Measurements from ENCODE around the gene CDK5RAP2.

CDK5RAP2 gene

GRCh38 chr9:120587328-120587727 is 7.4 kb upstream of the CDK5RAP2 start:
- no peak for DNase-seq (ENCODE audit: low read depth)
- TF ChIP-seq, protein P1, sequence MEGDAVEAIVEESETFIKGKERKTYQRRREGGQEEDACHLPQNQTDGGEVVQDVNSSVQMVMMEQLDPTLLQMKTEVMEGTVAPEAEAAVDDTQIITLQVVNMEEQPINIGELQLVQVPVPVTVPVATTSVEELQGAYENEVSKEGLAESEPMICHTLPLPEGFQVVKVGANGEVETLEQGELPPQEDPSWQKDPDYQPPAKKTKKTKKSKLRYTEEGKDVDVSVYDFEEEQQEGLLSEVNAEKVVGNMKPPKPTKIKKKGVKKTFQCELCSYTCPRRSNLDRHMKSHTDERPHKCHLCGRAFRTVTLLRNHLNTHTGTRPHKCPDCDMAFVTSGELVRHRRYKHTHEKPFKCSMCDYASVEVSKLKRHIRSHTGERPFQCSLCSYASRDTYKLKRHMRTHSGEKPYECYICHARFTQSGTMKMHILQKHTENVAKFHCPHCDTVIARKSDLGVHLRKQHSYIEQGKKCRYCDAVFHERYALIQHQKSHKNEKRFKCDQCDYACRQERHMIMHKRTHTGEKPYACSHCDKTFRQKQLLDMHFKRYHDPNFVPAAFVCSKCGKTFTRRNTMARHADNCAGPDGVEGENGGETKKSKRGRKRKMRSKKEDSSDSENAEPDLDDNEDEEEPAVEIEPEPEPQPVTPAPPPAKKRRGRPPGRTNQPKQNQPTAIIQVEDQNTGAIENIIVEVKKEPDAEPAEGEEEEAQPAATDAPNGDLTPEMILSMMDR (IDR thresholded peaks at IDR 0.05; ENCODE audit: low read length, missing control alignments) = no peak
- no peak overlapping the region for H3K4me3 ChIP-seq (replicated peaks; ENCODE audit: low read depth, low read length)

- TF ChIP-seq, protein P1 (IDR thresholded peaks at IDR 0.05; ENCODE audit: low read length, missing control alignments) = no peak
- H3K4me3 ChIP-seq (replicated peaks; ENCODE audit: low read depth, low read length) = no peak overlapping the region
- DNase-seq (ENCODE audit: low read depth) = peak; percentile 91
Measured at GRCh38 chr9:120583958-120584369, 4.0 kb upstream of the CDK5RAP2 start.

DNA sequence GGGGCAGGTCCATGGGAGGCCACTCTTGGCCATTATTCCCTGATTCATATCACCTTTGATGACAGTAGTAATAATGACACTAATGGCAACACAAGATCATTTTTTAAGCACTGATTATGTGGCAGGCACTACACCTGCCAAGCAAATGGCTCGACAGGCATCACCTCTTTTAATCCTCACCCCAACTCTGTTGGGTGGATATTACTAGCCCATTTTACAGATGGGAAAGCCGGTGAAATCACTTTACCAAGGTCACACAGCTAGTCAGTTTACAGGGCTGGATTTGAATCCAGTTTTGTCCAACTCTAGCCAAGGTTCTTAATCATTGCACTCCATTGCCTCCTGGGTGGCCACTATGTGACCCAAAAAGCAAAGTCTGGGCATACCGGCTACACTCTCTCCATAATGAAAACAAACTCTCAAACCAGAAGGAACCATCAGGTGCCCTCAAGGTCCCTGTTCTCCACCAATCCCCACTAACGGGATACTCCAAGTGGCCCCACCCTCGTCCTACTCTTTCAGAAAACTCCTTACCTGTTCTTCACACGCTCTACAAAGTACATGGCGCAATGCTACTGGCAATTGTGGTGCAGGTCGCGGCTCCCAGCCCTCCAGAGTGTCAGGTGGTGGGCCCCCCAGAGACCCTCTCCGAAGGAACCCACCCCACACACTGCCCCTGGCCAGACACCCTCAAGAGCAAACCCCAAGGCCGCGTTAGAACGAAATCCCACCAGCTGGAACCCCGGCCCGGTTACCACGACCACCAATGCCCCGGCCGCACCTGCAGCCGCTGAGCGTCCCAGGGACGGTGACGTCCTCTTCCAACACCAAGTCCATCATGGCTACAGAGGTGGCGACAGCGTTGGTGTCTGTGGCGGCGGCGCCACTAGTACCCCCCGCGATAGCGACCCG is 572 bp downstream of the CDK5RAP2 start:
- no peak for DNase-seq (ENCODE audit: low read depth)
- H3K4me3 ChIP-seq (replicated peaks; ENCODE audit: low read depth, low read length) = peak overlapping the region; percentile 95
- TF ChIP-seq, protein P1 (IDR thresholded peaks at IDR 0.05; ENCODE audit: low read length, missing control alignments) = no peak

DNA sequence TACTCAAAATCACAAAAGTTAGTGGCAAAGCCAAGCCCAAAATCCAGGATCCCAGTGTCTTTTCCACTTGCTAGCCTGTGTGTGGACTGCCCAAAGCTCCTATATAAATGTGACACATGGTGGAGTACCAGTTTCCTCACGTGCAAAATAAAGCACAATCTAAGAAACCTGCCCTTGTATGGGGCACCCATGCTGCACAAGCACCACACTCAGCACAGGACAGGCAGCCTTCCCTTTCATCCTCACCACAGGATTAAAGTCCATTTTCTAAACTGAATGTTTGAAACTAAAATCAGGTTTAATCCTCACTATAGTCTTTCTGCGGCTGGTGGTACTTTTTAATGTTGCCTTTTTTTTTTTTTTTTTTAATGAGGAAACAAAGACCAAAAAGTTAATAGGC is 5.5 kb downstream of the CDK5RAP2 start:
- DNase-seq (ENCODE audit: low read depth) = no peak
- TF ChIP-seq, protein P1 (IDR thresholded peaks at IDR 0.05; ENCODE audit: low read length, missing control alignments) = no peak
- no peak overlapping the region for H3K4me3 ChIP-seq (replicated peaks; ENCODE audit: low read depth, low read length)

GRCh38 chr9:120572472-120572871 is 7.5 kb downstream of the CDK5RAP2 start:
- no peak overlapping the region for H3K4me3 ChIP-seq (replicated peaks; ENCODE audit: low read depth, low read length)
- TF ChIP-seq, protein P1 (IDR thresholded peaks at IDR 0.05; ENCODE audit: low read length, missing control alignments) = no peak
- DNase-seq (ENCODE audit: low read depth) = no peak

- H3K4me3 ChIP-seq (replicated peaks; ENCODE audit: low read depth, low read length) = no peak overlapping the region
- TF ChIP-seq, protein P1 (IDR thresholded peaks at IDR 0.05; ENCODE audit: low read length, missing control alignments) = no peak
- peak; percentile 53 for DNase-seq (ENCODE audit: low read depth)
Measured at GRCh38 chr9:120571443-120572257, 8.3 kb downstream of the CDK5RAP2 start.
